ENCODE results near the gene ENDOD1.
"Not testable (repeated sequence)": the region's sequence is repeated elsewhere in the genome, so short reads cannot be mapped to it uniquely, and the experiment has no call there.

ENDOD1 gene

GRCh38 chr11:95089620-95090542, at the start of gene ENDOD1:
ENDOD1 (plus strand) TSS chr11:95089846; CDS start chr11:95089928, 82 bp downstream.
- DNase-seq, result peak; percentile 87

DNA sequence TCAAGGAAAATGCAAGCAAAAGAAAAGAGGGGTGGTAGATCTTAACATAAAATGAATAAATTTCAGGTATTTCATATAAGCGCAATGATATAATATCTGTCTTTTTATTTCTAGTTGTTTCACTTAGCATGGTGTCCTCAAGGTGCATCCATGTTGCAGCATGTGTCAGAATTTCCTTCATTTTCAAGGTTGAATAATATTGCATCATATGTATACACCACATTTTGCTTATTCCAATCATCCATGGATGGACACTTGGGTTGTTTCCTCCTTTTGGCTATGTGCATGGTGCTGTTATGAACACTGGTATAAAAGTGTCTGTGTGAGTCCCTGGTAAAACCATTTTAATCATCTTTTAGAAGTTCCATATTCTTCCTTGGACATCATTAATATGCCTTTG, 47.4 kb upstream of the ENDOD1 start:
- no peak for DNase-seq

- no peak for DNase-seq
Observed at GRCh38 chr11:95042906-95043305, 46.7 kb upstream of the ENDOD1 start.

DNA sequence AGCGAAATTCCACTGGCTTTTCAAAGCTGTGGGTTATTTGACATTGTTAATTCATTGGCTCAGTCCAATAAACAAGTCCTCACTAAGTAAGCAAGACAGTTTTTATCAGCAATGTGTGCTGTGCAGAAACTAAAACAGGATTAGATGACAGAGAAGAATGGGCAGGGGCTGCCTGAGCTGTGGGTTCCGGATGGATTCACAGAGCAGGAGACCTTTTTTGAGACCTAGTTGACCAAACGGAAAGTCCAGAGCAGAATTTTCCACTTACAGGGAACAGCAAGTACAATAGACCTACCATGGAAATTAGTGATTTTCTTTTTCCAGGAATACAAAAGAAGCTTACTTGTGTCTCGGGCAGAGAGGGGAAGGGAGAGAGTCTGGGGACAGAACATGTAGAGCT, 45.6 kb upstream of the ENDOD1 start:
- no peak for DNase-seq

- no peak for DNase-seq
Observed at GRCh38 chr11:95045812-95046211, 43.8 kb upstream of the ENDOD1 start.

GRCh38 chr11:95049122-95049521, 40.5 kb upstream of the ENDOD1 start, which contains the start of gene KDM4F:
KDM4F (plus strand) TSS chr11:95049422.
- DNase-seq, result not testable (repeated sequence)

- DNase-seq, result no peak
Observed at GRCh38 chr11:95050595-95051202, 38.9 kb upstream of the ENDOD1 start.

- no peak for DNase-seq
Observed at GRCh38 chr11:95054356-95054755, 35.3 kb upstream of the ENDOD1 start.

- no peak for DNase-seq
Observed at GRCh38 chr11:95055283-95055897, 34.3 kb upstream of the ENDOD1 start.

DNA sequence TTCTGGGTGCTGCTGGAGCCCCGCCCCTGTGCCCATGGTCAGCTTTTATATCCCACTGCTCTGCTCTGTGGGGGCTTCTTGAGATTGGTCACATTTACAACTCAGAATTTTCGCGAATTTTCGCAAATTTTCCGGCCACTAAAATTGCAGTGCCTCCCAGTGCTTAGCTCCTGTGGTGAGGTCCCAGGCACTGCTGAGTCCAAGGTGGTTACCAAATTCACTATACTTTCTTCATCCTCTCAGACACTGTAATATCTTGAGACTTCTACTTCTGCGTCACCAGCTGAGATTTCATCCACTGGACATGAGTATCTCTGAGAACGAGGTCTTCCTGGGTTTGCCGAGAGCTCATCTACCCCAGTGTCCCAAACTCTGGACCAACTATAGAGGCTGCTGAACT, 31.7 kb upstream of the ENDOD1 start:
- no peak for DNase-seq

GRCh38 chr11:95058621-95059020, 31.0 kb upstream of the ENDOD1 start:
- DNase-seq, result no peak

- DNase-seq, result no peak
Observed at GRCh38 chr11:95059046-95059445, 30.6 kb upstream of the ENDOD1 start.

DNA sequence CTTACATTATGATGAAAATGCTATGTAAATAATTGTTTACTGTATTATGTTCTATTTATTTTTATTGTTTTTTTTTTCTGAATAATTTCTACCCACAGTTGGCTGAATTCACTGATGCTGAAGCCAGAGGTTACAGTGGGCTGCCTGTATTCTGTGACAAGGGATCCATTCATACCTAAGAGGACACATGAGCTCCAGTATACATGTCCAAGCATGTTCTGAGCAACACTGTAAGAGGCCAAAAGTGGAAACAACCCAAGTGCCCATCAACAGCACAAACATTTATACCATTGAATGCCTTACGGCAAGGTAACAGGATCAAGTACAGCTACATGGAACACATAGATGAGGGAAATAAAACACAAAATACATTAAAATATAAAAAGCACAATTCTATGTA, 24.3 kb upstream of the ENDOD1 start:
- no peak for DNase-seq

DNA sequence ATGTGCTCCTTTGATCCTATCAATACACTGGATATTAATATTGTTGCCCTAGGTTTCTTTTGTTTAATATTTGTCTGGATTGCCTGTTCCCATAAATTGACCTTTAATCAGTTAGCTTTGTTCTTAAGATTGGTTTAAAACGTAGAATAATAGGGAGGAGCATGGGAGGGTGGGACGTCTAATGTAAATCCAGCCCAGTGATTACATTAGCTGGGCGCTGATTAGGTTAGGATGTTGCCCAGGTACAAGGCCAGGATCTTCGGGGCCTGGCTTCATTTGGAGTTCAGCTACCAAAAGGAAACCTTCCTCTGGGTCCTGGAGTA, 23.0 kb upstream of the ENDOD1 start, which contains the start of gene SRSF8:
TSS of gene SRSF8 (plus strand) at position 204 of the 323 bp plus-strand sequence. CDS start 308 bp downstream, outside the sequence.
- no peak for DNase-seq

GRCh38 chr11:95067039-95067840, 22.4 kb upstream of the ENDOD1 start:
- DNase-seq, result no peak

DNA sequence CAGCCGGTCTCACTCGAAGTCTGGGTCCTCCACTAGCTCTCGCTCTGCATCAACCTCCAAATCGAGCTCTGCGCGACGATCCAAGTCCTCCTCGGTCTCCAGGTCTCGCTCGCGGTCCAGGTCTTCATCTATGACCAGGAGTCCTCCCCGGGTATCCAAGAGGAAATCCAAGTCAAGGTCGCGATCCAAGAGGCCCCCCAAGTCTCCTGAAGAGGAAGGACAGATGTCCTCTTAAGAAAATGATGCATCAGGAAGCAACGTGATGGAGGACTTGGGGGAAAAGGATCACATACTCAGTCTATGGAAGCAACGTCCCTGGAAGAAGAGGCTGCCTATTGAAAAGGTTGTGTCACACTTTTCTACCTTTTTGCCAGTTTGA, 21.8 kb upstream of the ENDOD1 start:
- DNase-seq, result no peak

- no peak for DNase-seq
Observed at GRCh38 chr11:95068549-95068948, 21.1 kb upstream of the ENDOD1 start.

DNA sequence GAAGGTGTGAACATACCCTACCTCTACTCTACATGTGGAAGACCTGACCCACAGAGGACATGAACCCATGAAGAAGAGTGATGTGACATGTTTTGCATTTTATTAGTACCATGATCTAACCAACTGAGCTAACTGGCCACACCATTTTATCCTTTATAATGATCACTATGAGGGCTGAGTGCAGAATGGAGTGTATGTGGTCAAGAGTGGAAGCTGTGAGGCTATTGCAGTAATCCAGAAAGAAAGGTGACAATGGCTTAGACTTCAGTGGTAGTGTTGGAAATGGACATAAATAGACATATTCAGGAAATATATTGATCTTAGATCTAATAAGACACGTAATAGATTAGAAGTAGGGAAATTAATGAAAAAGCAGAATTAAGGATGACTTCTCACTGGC, 19.2 kb upstream of the ENDOD1 start:
- DNase-seq, result no peak

DNA sequence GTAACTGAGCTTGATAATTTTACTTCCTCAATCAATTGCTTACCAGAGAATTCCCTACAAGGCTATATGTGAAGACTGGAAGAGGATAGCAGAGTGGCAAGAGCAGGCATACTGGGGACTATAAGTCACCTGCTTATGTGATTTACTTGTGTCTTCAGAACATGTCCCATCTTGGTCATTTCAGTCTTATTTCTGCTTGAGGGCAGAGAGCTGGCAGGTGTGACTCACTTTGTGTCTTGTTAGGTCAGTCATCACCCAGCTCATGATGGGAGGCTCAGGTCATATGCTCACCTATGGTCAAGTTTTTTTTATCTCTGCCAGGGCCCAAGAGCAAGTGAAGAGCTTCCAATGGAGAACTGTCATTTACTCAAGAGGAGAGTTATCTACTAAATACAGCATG, 16.7 kb upstream of the ENDOD1 start:
- no peak for DNase-seq

DNA sequence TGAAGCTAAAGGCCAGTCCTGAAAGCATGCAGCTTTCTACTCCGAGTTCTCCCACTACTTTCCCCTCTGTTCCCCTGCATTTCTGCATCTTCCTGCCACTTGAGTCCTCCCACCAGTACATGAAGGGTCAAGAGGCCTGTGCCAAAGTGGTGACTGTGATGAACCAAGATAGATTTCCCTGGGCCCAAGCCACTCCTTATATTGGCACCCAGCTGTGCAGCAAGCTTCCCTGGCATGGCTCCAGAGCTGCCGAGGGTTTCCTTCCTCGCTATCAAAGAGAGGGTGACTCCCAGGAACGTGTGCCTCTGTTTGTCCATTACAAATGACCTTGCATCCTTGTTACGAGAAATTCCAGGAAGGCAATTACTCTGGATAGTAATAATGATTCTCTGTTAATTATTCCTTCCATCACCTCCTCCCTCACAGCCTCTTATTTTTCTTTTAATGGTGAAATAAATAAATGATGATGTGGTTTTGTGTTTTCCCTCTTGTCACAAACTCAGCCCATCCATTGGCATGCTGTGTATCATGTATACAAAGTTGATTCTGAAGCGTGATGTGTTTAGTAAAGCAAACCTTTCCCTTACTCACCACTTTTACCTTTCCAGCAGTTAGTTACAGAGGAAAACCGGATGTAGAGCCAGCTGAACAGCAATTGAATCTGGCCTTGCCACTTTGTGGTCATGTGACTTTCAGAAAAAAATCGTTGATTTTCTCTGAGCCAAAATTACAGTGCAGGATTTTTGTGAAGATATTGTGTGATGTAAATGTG, 14.7 kb upstream of the ENDOD1 start:
- DNase-seq, result no peak

- no peak for DNase-seq
Observed at GRCh38 chr11:95076416-95076815, 13.2 kb upstream of the ENDOD1 start.

GRCh38 chr11:95076981-95077380, 12.7 kb upstream of the ENDOD1 start:
- no peak for DNase-seq

All from 8988T (cell line).